ENCODE measurements around the gene SPOCD1. TPM values are rescaled to one million over a fixed set of nuclear protein-coding genes. Genes with fewer than 3 reads are reported as not detected.

The SPOCD1 gene
- polyA plus RNA-seq, 6 donors from 2014 or later, result 0.23 to 0.38 (median 0.34) TPM; not detected in 2

- no peak overlapping the region for H3K4me3 Mint-ChIP-seq
- ATAC-seq (ENCODE audit: low read depth in 2 of 2) (no peak), DNase-seq (no peak)
- peak overlapping the region in 2 of 6 donors; percentile 21 to 54 for H3K27ac Mint-ChIP-seq
- peaks cover 35 to 52% (median 40%) of the 10 kb centered on the region in 3 donors for H3K27me3 Mint-ChIP-seq
- peaks cover 0 to 11% of the 10 kb centered on the region in 2 donors for H3K36me3 Mint-ChIP-seq
- H3K9me3 Mint-ChIP-seq, result no peaks in the 10 kb centered on the region
- H3K4me1 Mint-ChIP-seq, result peaks cover 4 to 16% (median 6%) of the 10 kb centered on the region in 3 donors
These were observed 36.9 kb downstream of the SPOCD1 start for GRCh38 chr1:31778763-31779488.

- Mint-ChIP-seq H3K9me3 (no peaks in the 10 kb centered on the region), H3K27ac (no peak overlapping the region), H3K36me3 (peaks cover 0 to 15% of the 10 kb centered on the region in 2 donors), H3K4me3 (peak overlapping the region in 2 of 8 donors; percentile 59 to 76), H3K4me1 (peaks cover 16 to 28% (median 16%) of the 10 kb centered on the region in 3 donors), H3K27me3 (peaks cover 51 to 75% (median 60%) of the 10 kb centered on the region in 3 donors)
- DNase-seq, result no peak
- ATAC-seq (ENCODE audit: low read depth in 2 of 2), result no peak
These were observed 39.3 kb downstream of the SPOCD1 start for GRCh38 chr1:31776516-31776915.

DNA sequence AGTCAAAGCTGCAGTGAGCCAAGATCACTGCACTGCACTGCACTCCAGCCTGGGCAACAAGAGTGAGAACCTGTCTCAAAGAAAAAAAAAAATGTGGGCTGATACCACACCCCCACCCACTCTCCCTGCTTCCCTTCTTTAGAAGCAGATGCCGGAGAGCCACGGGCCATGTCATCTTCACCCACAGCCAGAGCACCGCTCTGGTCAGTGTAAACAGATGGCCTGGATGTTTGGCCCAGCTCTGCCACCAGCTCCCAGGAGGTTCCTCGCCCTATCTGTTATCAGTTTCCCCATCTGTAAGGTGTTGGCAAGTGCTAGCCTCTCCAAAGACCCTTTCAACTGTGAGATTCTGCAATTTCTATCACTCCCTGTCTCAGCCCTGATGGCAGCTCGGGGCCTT, 39.8 kb downstream of the SPOCD1 start:
- no peak for ATAC-seq (ENCODE audit: low read depth in 2 of 2)
- no peak overlapping the region for H3K4me3 Mint-ChIP-seq
- H3K27ac Mint-ChIP-seq, result no peak overlapping the region
- peaks cover 19 to 33% (median 19%) of the 10 kb centered on the region in 3 donors for H3K4me1 Mint-ChIP-seq
- peaks cover 51 to 79% (median 60%) of the 10 kb centered on the region in 3 donors for H3K27me3 Mint-ChIP-seq
- H3K36me3 Mint-ChIP-seq, result peaks cover 0 to 15% of the 10 kb centered on the region in 2 donors
- no peak for DNase-seq
- no peaks in the 10 kb centered on the region for H3K9me3 Mint-ChIP-seq

DNA sequence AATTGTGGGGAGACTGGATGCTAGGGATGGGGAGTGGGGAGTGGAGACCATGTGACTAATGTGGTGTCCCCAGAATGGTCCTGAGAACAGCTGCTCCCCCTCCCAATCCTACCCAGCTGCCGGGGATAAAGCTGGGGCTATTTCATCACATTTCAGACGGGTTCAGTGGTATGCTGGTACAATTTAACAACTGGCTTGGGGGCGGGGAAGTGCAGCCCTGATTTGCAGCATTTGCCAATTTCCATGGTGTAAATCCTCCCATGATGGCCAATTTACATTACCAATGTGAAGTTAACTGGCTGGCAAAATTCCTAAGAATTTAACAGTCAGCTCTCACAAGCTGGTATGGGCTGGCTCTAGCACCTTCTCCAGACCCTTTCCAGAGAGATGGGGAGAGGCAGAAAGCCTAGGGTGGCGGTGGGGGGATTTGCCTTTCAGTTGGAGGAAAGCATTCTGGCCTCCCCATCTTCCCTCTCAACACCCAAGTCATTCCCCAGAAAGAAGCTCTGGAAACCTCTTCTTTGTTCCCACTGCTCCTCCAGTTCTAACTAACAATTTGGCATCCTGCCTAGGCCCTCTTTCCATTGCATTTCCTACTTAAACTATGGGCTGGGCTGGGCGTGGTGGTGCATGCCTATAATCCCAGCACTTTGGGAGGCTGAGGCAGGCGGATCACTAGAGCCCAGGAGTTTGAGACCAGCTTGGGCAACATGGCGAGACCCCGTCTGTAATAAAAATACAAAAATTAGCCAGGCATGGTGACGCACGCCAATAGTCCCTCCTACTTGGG, 40.4 kb downstream of the SPOCD1 start:
- DNase-seq, result no peak
- Mint-ChIP-seq H3K27ac (peak overlapping the region in 1 of 6 donors; percentile 19), H3K9me3 (no peaks in the 10 kb centered on the region), H3K4me3 (no peak overlapping the region), H3K36me3 (peaks cover 0 to 15% of the 10 kb centered on the region in 2 donors), H3K27me3 (peaks cover 51 to 79% (median 60%) of the 10 kb centered on the region in 3 donors), H3K4me1 (peaks cover 22 to 36% (median 24%) of the 10 kb centered on the region in 3 donors)
- no peak for ATAC-seq (ENCODE audit: low read depth in 2 of 2)

- H3K4me1 Mint-ChIP-seq, result peaks cover 24 to 38% (median 29%) of the 10 kb centered on the region in 3 donors
- ATAC-seq (ENCODE audit: low read depth in 2 of 2), result no peak
- no peak overlapping the region for H3K4me3 Mint-ChIP-seq
- no peak overlapping the region for H3K27ac Mint-ChIP-seq
- no peaks in the 10 kb centered on the region for H3K9me3 Mint-ChIP-seq
- H3K27me3 Mint-ChIP-seq, result peaks cover 48 to 73% (median 60%) of the 10 kb centered on the region in 3 donors
- H3K36me3 Mint-ChIP-seq, result peaks cover 0 to 15% of the 10 kb centered on the region in 2 donors
- no peak for DNase-seq
These were observed 41.3 kb downstream of the SPOCD1 start for GRCh38 chr1:31774495-31774894.

GRCh38 chr1:31773861-31774260, 42.0 kb downstream of the SPOCD1 start:
- Mint-ChIP-seq H3K27me3 (peaks cover 48 to 67% (median 60%) of the 10 kb centered on the region in 3 donors), H3K4me3 (peak overlapping the region in 2 of 8 donors; percentile 5 to 7), H3K9me3 (no peaks in the 10 kb centered on the region), H3K36me3 (peaks cover 0 to 15% of the 10 kb centered on the region in 2 donors), H3K27ac (no peak overlapping the region), H3K4me1 (peaks cover 30 to 45% (median 36%) of the 10 kb centered on the region in 3 donors)
- ATAC-seq (ENCODE audit: low read depth in 2 of 2), result no peak
- DNase-seq, result no peak

- peak overlapping the region in 3 of 6 donors; percentile 35 to 91 (median 59) for H3K27ac Mint-ChIP-seq
- no peaks in the 10 kb centered on the region for H3K9me3 Mint-ChIP-seq
- ATAC-seq (ENCODE audit: low read depth in 2 of 2), result peak; percentile 31 to 50
- H3K36me3 Mint-ChIP-seq, result peaks cover 0 to 15% of the 10 kb centered on the region in 2 donors
- H3K4me1 Mint-ChIP-seq, result peaks cover 32 to 47% (median 40%) of the 10 kb centered on the region in 3 donors
- peak overlapping the region; percentile 76 to 98 (median 90) for H3K4me3 Mint-ChIP-seq
- DNase-seq, result no peak
- peaks cover 48 to 65% (median 55%) of the 10 kb centered on the region in 3 donors for H3K27me3 Mint-ChIP-seq
These were observed 43.1 kb downstream of the SPOCD1 start for GRCh38 chr1:31772669-31773248.

- peak; percentile 25 for DNase-seq
- peaks cover 32 to 47% (median 40%) of the 10 kb centered on the region in 3 donors for H3K4me1 Mint-ChIP-seq
These were observed 43.7 kb downstream of the SPOCD1 start for GRCh38 chr1:31771891-31772668.

DNA sequence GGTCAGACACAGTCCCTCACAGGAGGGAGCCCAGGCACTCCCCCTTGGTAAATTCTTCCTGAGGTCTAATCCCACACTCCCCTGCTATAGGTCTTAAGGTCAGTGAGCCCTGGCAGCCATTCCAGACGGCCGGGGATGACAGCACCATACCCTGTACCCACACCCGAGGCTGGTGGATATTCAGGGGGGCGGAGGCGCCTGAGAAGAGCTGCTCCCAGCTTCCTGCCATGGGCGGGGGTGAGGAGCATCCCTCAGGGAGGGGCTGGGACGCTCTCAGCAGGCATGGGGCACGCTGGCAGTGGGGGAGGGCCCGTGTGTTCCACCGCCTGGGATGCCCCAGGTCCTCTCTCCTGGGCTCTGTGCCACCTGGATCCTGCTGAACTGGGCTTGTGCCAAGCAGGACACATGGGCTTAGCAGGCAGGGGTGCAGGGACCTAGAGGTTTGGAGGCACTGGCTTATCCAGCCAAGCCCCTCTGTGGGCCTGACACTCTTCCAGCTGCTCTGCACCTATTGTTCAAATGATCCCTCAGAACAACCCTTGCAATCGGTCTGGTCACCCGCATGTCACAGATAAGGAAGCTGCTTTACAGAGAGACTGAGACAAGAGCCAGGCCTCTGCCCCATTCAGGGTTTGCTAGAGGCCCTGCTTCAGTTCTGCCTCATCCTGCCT, 46.0 kb downstream of the SPOCD1 start:
- Mint-ChIP-seq H3K27ac (no peak overlapping the region), H3K4me3 (peak overlapping the region in 3 of 8 donors; percentile 8 to 64 (median 47)), H3K9me3 (no peaks in the 10 kb centered on the region), H3K4me1 (peaks cover 37 to 59% (median 44%) of the 10 kb centered on the region in 3 donors), H3K36me3 (peaks cover 0 to 13% of the 10 kb centered on the region in 2 donors), H3K27me3 (peaks cover 26 to 36% (median 30%) of the 10 kb centered on the region in 3 donors)
- ATAC-seq (ENCODE audit: low read depth in 2 of 2) (no peak), DNase-seq (no peak)

More at GRCh38 chr1:31771891-31772668, 43.7 kb downstream of the SPOCD1 start:
- Mint-ChIP-seq H3K36me3 (peaks cover 0 to 15% of the 10 kb centered on the region in 2 donors), H3K27ac (peak overlapping the region in 3 of 6 donors; percentile 35 to 91 (median 59)), H3K4me3 (peak overlapping the region; percentile 76 to 98 (median 90)), H3K27me3 (peaks cover 44 to 58% (median 48%) of the 10 kb centered on the region in 3 donors), H3K9me3 (no peaks in the 10 kb centered on the region)
- peak; percentile 45 to 51 for ATAC-seq (ENCODE audit: low read depth in 2 of 2)

DNA sequence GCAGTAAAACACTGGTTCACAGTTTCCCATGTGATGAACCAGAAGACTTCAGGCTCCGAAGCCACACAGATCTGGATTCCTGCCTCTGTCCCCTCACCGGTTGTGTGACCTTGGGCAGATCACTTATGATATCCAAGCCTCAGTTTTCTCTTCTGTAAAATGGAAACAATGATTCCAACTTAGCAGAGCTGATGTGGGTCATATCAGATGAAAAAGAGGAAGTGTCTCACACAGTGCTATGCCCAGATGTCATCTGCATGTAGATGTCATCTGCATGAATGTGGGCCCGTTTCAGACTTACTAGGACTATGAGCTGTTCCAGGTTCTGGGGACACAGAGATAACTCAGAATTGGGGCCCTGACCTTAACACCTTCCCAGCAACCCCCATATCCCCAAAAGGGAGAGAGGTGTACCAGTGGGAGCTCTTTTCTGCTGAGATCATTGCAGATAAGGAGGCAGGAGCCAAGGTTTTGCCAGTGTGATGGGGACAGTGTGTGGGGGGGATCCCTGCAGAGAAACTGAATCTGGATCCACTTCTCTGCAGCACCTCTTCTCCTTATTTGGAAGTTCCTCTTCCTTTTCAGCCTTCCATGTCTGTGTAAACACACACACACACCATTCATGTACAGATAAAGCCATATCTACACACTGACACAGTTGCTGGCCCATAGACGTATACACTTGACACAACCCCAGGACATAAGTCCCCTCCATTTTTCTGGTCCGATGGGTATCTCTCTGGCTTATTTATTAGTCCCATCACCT, 46.7 kb downstream of the SPOCD1 start:
- H3K27me3 Mint-ChIP-seq, result peaks cover 22 to 29% (median 22%) of the 10 kb centered on the region in 3 donors
- peak; percentile 52 to 61 for ATAC-seq (ENCODE audit: low read depth in 2 of 2)
- H3K27ac Mint-ChIP-seq, result peak overlapping the region in 2 of 6 donors; percentile 37 to 54
- H3K36me3 Mint-ChIP-seq, result peaks cover 0 to 6% of the 10 kb centered on the region in 2 donors
- H3K4me1 Mint-ChIP-seq, result peaks cover 42 to 61% (median 48%) of the 10 kb centered on the region in 3 donors
- DNase-seq, result peak; percentile 41
- H3K9me3 Mint-ChIP-seq, result no peaks in the 10 kb centered on the region
- H3K4me3 Mint-ChIP-seq, result peak overlapping the region in 2 of 8 donors; percentile 8 to 32

GRCh38 chr1:31768407-31768907, 47.4 kb downstream of the SPOCD1 start:
- H3K27ac Mint-ChIP-seq, result no peak overlapping the region
- H3K27me3 Mint-ChIP-seq, result peaks cover 16 to 23% (median 18%) of the 10 kb centered on the region in 3 donors

More at GRCh38 chr1:31768407-31768907, 47.4 kb downstream of the SPOCD1 start:
- peak overlapping the region in 1 of 8 donors; percentile 8 for H3K4me3 Mint-ChIP-seq
- no peaks in the 10 kb centered on the region for H3K9me3 Mint-ChIP-seq
- no peak for DNase-seq
- peaks cover 39 to 55% (median 49%) of the 10 kb centered on the region in 3 donors for H3K4me1 Mint-ChIP-seq
- no peak for ATAC-seq (ENCODE audit: low read depth in 2 of 2)
- H3K36me3 Mint-ChIP-seq, result no peaks in the 10 kb centered on the region
